Endodermal cell (in vitro differentiated cells): ENCODE results near the gene PIP5K1B. TPM values are rescaled to one million over a fixed set of nuclear protein-coding genes. Genes with fewer than 3 reads are reported as not detected.

Experiments
- DNase-seq: peaks from one replicate; pipeline ENCODE4 v3.0.0-alpha.2; 2017
- H3K27ac ChIP-seq: 2 replicates; pipeline ENCODE4 v1.5.1; 2013; ENCODE audit warnings: mild to moderate bottlenecking, low read depth, low read length, moderate library complexity
- H3K27me3 ChIP-seq: 2 replicates; pipeline ENCODE4 v1.6.1; 2013; ENCODE audit warnings: mild to moderate bottlenecking, low read length, moderate library complexity; ENCODE audit not compliant: insufficient read depth, control insufficient read depth, poor library complexity, severe bottlenecking
- H3K36me3 ChIP-seq: 2 replicates; pipeline ENCODE4 v1.7.0; 2013; ENCODE audit warnings: mild to moderate bottlenecking, low read length, moderate library complexity; ENCODE audit not compliant: control insufficient read depth, insufficient read depth
- H3K4me1 ChIP-seq: one replicate; pipeline ENCODE4 v1.7.0; 2013; ENCODE audit warnings: low read length; ENCODE audit not compliant: control insufficient read depth, insufficient read depth
- H3K4me3 ChIP-seq: 2 replicates; pipeline ENCODE4 v1.5.1; 2013; ENCODE audit warnings: mild to moderate bottlenecking, low read length, moderate library complexity
- H3K9ac ChIP-seq: 2 replicates; pipeline ENCODE4 v1.6.1; 2013; ENCODE audit warnings: mild to moderate bottlenecking, low read length, moderate library complexity; ENCODE audit not compliant: poor library complexity, severe bottlenecking; ENCODE audit errors: extremely low read depth
- H3K9me3 ChIP-seq: 2 replicates; pipeline ENCODE4 v1.6.1; 2013; ENCODE audit warnings: mild to moderate bottlenecking, low read length, moderate library complexity; ENCODE audit not compliant: control insufficient read depth
- H3K27ac Mint-ChIP-seq: 2 replicates; pipeline ENCODE4 v1.8.0; 2020; ENCODE audit warnings: mixed read lengths
- H3K27me3 Mint-ChIP-seq: 2 replicates; pipeline ENCODE4 v1.8.0; 2021; ENCODE audit warnings: mild to moderate bottlenecking, mixed read lengths; ENCODE audit not compliant: insufficient read depth
- H3K36me3 Mint-ChIP-seq: 2 replicates; pipeline ENCODE4 v1.8.0; 2020; ENCODE audit warnings: low read depth, mixed read lengths
- H3K4me1 Mint-ChIP-seq: 2 replicates; pipeline ENCODE4 v1.8.0; 2020; ENCODE audit warnings: mixed read lengths
- H3K4me3 Mint-ChIP-seq: 2 replicates; pipeline ENCODE4 v1.8.0; 2020; ENCODE audit warnings: mild to moderate bottlenecking, moderate library complexity, mixed read lengths
- H3K9me3 Mint-ChIP-seq: 2 replicates; pipeline ENCODE4 v1.8.0; 2020; ENCODE audit warnings: mild to moderate bottlenecking, mixed read lengths
- WGBS, 2 experiments: methylation state at CpG; one replicate each; pipeline versions ENCODE4 v1.1.5 to v1.1.7; 2013; ENCODE audit warnings: missing lambda C conversion rate in 2 of 2, mixed read lengths in 1 of 2; ENCODE audit not compliant: insufficient coverage in 1 of 2, insufficient read length in 1 of 2; 5-methylcytosine and 5-hydroxymethylcytosine counted together
- total RNA-seq, 2 donors: library from RNA; stranded (reverse); fragmentation: NEBNext Ultra II Directional in 1 of 2; extraction: Animal tissue kit (Norgen Biotek cat#: 25700) in 1 of 2; gene quantifications; 2 replicates in 1 of 2; 3 replicates in 1 of 2; pipeline ENCODE4 v1.2.1, GENCODE V29; 2021
- TF ChIP-seq, protein P1 (sequence below): fragments of 200-600 bp; sonication (generic); conservative IDR thresholded peaks from 2 replicates; pipeline ENCODE4 v1.5.0; 2021; ENCODE audit warnings: antibody characterized with exemption, mild to moderate bottlenecking

Gene PIP5K1B
- total RNA-seq, 2 donors from 2014 or later: 8.5 to 10.2 TPM

DNA sequence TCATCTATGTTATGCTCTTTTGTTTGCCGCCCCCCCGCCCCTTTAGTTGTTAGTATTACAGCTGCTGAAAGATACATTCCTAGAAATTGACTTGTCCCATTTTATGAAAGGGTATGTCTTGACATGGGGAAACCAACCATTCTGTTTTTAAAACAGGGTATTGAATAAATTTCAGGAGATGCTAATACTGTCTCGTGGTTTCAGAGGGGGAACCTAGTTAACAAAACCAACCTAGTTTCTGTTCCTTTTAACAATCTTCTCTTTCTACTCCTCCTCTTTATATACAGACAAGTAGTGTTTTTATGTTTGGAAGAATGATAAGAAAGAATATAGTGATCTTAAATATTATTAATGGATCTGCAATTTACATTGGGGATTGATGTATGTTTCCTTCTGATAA, 3.5 kb downstream of the PIP5K1B start:
- 89 to 100% methylated on average over 1 to 3 of the region's 3 CpGs for WGBS, 2 experiments
- H3K27ac Mint-ChIP-seq: no peak overlapping the region
- no peaks in the 10 kb centered on the region for H3K9me3 Mint-ChIP-seq

DNA sequence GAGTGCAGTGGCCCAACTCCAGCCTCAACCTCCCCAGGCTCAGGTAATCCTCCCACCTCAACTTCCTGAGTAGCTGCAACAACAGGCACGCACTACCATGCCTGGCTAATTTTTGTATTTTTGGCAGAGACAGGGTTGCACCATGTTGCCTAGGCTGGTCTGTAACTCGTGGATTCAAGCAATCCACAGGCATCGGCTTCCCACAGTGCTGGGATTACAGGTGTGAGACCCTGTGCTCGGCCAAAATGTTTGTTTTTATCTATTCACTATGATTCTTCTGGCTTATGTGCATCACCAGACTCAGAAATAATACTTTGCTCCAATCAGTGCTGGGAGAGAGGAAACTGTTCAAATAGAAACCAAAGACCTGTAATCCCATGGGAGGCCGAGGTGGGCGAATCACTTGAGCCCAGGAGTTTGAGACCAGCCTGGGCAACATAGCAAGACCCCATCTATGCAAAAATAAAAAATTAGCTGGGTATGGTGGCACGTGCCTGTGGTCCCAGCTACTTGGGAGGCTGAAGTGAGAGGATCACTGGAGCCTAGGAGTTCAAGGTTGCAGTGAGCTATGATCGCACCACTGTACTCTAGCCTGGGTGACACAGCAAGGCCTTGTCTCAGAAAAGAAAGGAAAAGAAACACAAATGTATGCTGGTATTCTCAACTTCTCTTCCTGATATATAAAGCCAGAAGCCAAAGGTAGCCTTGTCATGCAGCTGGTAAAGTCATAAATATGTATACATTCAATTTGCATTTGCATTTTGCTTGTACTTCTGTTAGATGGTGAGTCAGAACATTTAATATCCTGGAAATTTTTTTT, 4.5 kb downstream of the PIP5K1B start:
- peak; percentile 56 for DNase-seq
- TF ChIP-seq, protein P1, sequence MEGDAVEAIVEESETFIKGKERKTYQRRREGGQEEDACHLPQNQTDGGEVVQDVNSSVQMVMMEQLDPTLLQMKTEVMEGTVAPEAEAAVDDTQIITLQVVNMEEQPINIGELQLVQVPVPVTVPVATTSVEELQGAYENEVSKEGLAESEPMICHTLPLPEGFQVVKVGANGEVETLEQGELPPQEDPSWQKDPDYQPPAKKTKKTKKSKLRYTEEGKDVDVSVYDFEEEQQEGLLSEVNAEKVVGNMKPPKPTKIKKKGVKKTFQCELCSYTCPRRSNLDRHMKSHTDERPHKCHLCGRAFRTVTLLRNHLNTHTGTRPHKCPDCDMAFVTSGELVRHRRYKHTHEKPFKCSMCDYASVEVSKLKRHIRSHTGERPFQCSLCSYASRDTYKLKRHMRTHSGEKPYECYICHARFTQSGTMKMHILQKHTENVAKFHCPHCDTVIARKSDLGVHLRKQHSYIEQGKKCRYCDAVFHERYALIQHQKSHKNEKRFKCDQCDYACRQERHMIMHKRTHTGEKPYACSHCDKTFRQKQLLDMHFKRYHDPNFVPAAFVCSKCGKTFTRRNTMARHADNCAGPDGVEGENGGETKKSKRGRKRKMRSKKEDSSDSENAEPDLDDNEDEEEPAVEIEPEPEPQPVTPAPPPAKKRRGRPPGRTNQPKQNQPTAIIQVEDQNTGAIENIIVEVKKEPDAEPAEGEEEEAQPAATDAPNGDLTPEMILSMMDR: no peak
- H3K27me3 ChIP-seq: no peaks in the 10 kb centered on the region

More for the DNA sequence above, 3.5 kb downstream of the PIP5K1B start:
- Histone ChIP-seq H3K4me3 (peak overlapping the region; percentile 97), H3K4me1 (peaks cover 5% of the 10 kb centered on the region), H3K27ac (no peak overlapping the region), H3K9me3 (no peaks in the 10 kb centered on the region), H3K9ac (no peak overlapping the region), H3K36me3 (peaks cover 16% of the 10 kb centered on the region), H3K27me3 (peaks cover 10% of the 10 kb centered on the region)
- Mint-ChIP-seq H3K4me1 (peaks cover 37% of the 10 kb centered on the region), H3K4me3 (no peak overlapping the region), H3K27me3 (peaks cover 46% of the 10 kb centered on the region), H3K36me3 (peaks cover 4% of the 10 kb centered on the region)
- TF ChIP-seq, protein P1: no peak
- no peak for DNase-seq

DNA sequence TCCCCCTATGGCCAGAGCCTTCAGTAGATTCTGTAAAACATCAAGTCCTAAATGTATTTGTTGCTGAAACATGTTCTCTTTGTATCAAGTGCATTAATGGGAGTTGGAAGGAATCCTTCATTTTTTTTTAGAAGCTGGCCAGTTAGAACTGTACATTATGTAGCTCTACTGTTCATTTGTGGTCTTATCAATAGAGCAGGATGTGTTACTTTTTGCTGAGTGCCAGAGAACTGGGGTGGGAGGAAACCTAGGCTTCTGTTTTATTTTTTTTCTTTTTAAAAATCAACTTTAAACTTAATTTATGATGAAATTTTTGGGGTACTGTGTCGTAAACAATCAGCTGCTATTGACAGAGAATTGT, 5.1 kb downstream of the PIP5K1B start:
- H3K36me3 Mint-ChIP-seq: peaks cover 4% of the 10 kb centered on the region
- H3K27me3 Mint-ChIP-seq: peaks cover 41% of the 10 kb centered on the region
- H3K27me3 ChIP-seq: no peaks in the 10 kb centered on the region
- no peak overlapping the region for H3K9ac ChIP-seq
- WGBS, 2 experiments: 67% methylated on average over 1 of the region's 1 CpG; no CpG with 5 or more reads in 1 of the 2 experiments
- no peak overlapping the region for H3K27ac ChIP-seq
- no peak overlapping the region for H3K4me3 Mint-ChIP-seq
- no peaks in the 10 kb centered on the region for H3K9me3 Mint-ChIP-seq
- no peak for DNase-seq
- TF ChIP-seq, protein P1: no peak
- H3K9me3 ChIP-seq: no peaks in the 10 kb centered on the region
- no peak overlapping the region for H3K4me3 ChIP-seq
- H3K36me3 ChIP-seq: peaks cover 19% of the 10 kb centered on the region
- no peak overlapping the region for H3K27ac Mint-ChIP-seq
- H3K4me1 ChIP-seq: peaks cover 5% of the 10 kb centered on the region
- H3K4me1 Mint-ChIP-seq: peaks cover 30% of the 10 kb centered on the region

More for the DNA sequence above, 4.5 kb downstream of the PIP5K1B start:
- Histone ChIP-seq H3K4me1 (peaks cover 5% of the 10 kb centered on the region), H3K9ac (no peak overlapping the region), H3K36me3 (peaks cover 19% of the 10 kb centered on the region), H3K4me3 (peak overlapping the region; percentile 53), H3K27ac (no peak overlapping the region), H3K9me3 (no peaks in the 10 kb centered on the region)
- Mint-ChIP-seq H3K4me3 (no peak overlapping the region), H3K4me1 (peaks cover 31% of the 10 kb centered on the region), H3K27ac (no peak overlapping the region), H3K36me3 (peaks cover 4% of the 10 kb centered on the region), H3K27me3 (peaks cover 42% of the 10 kb centered on the region), H3K9me3 (no peaks in the 10 kb centered on the region)
- 88% methylated on average over 5 to 8 of the region's 8 CpGs for whole genome bisulfite sequencing, 2 experiments
